EL (cell line): Measurements from ENCODE around the gene GNG7.
A peak's percentile ranks its signal among the peaks of the same experiment; 100 is the strongest.
"Not testable (repeated sequence)": the region's sequence is repeated elsewhere in the genome, so short reads cannot be mapped to it uniquely, and the experiment has no call there.

ENCODE experiments used
- DNase-seq: peaks from one replicate; pipeline ENCODE4 v3.0.0-alpha.2; 2016

The GNG7 gene

DNA sequence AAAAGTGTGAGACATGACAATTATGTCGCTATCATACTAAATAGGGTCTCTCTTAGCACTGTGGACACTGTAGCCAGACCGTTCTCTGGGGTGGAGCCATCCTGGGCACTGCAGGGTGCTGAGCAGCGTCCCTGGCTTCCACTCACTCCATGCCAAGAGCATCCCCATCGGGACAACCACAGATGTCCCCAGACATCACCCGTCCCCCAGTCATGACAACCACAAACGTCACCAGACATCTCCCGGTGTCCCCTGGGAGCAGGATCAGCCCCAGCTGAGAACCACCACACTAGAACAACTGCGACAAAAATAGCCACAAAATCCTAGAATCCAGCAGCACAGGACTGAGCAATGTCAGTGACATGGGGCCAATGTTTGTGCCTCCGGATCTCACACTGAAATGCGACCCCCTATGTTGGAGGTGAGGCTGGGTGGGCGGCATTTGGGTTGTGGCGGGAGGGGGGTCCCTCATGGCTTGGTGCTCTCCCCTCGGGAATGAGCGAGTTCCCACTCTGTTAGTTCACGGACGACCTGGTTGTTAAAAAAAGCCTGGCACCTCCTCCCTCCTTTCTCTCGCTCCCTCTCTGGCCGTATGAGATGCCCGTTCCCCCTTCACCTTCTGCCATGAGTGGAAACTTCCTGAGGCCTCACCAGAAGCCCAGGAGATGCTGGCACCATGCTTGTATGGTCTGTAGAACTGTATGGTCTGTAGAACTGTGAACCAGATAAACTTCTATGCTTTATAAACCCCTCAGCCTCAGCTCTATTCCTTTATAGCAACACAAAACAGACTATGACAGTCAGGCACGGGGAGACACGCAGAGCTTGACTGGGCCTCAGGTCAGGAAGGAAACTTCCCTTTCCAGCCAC, 132.7 kb downstream of the GNG7 start:
- DNase-seq = no peak

DNA sequence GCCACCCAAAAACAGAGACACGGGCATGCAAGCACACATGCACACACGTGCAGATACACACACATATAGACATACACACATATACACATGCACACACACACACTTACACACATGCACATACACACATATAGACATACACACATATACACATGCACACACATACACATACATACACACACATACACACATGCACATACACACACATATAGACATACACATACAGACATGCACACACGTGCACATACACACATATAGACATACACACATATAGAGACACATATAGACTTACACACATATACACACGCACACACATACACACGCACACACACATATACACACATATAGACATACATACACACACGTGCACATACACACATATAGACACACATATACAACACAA, 134.5 kb downstream of the GNG7 start:
- DNase-seq = no peak

GRCh38 chr19:2567580-2567979, 134.9 kb downstream of the GNG7 start:
- no peak for DNase-seq

DNA sequence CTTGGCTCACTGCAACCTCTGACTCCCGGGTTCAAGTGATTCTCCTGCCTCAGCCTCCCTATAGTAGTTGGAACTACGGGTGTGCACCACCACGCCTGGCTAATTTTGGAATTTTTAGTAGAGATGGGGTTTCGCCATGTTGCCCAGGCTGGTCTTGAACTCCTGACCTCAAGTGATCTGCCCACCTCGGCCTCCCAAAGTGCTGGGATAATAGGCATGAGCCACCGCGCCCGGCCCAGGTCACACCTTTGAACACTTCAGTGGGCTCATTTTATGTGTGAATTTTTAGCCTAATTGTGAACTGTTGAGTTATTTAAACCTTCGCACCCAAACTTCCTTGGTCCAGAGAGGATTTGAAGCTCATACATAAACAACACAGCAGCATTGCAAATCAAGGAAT, 138.9 kb downstream of the GNG7 start:
- not testable (repeated sequence) for DNase-seq

DNA sequence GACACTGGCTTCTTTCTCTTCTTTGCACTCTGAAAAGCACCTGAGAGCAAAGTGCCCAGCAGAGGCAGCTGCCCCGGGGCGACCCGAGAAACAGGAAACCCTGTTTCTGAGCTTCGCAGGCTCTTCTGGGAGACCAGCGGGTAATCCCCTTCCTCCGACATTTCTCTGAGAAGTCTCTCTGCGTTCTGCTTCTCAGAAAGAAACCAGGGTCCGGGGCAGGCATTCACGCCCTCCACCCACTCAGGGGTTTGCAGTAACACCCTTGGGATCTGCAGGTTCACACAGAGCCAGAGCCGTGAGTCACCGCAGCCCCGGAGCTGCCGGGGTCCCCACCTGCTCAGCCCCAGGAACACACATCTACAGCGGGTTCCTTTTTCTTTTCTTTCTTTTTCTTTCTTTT, 140.6 kb downstream of the GNG7 start:
- no peak for DNase-seq

- DNase-seq = no peak
Measured at GRCh38 chr19:2561221-2561620, 141.3 kb downstream of the GNG7 start.

DNA sequence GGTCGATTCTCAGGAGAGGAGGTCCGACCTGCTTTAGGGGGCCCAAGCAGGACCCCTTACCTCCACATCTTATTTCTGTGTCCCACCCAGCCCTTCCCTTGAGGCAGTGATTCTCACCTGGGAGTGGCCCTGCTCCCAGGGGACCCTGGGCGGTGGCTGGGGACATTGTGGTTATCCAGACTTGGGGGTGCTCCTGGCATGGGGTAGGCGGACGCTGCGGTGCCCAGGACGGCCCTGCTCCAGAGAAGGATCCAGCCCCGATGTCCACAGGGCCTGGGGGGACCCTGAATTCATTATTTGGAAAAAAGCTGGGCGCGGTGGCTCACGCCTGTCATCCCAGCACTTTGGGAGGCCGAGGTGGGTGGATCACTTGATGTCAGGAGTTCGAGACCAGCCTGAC, 142.1 kb downstream of the GNG7 start:
- DNase-seq = no peak

DNA sequence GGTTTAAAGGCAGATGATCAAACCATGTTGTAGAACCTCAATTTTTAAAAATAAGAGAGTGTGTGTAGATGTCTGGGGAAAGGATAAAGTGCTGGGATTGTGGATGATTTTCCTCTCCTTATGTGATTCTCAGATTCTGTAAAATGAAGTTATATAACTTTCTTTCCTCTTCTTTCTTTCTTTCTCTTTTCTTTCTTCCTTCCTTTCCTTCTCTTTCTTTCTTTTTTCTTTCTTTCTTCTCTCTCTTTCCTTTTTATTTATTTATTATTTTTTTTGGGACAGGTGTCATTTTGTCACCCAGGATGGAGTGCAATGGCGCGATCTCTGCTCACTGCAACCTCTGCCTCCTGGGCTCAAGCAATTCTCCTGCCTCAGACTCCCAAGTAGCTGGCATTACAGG, 144.0 kb downstream of the GNG7 start:
- no peak for DNase-seq

DNA sequence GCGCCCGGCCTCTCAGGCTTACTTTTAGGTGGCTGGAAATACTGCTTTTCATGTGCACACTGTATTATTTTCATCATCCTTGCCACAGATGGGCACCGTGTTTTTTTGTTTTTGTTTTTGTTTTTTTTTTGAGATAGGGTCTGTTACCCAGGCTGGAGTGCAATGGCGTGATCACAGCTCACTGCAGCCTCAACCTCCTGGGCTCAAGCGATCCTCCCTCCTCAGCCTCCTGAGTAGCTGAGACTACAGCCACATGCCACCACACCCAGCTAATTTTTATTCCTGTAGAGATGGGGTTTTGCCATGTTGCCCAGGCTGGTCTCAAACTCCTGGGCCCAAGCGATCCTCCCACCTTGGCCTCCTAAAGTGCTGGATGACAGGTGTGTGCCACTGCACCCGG, 144.4 kb downstream of the GNG7 start:
- not testable (repeated sequence) for DNase-seq

- no peak for DNase-seq
Measured at GRCh38 chr19:2557093-2557440, 145.4 kb downstream of the GNG7 start.

DNA sequence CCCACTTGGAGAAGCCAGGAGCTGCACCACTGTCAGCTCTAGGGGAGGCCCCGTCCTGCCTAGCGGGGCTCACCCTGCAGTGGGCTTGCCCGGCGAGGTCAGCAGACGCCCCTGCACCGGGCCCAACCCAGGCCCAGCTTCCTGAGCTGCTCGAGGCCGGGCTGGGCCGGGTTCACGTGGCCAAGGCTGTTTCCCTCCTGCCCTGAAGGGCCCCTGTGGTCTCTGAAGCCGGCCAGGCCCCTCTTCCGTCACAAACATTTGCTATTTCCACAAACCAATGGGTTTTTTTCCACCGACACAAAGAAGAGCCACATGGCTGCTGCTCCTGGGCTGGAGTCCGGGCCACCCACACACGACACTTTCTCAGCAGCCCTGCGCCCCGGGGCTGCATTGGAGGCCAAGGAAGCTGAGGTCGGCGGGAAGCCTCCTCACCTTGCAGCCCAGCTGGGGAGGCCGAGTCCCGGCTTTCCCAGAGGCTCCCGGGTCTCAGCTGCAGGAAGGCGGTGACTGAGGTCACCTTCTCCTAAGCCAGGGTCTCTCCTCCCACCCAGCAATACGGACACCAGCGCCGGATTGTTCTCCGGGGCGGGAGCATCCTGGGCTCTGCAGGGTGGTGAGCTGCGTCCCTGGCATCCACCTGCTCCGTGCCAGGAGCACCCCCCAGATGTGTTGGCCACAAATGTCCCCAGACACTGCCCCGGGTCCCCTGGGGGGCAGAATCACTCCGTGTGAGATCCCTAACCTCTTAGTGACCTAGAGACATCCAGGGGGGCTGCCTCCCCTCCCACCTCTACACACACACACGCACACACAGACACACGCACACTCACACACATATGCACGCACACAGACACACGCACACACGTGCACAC, 146.0 kb downstream of the GNG7 start:
- DNase-seq = no peak

DNA sequence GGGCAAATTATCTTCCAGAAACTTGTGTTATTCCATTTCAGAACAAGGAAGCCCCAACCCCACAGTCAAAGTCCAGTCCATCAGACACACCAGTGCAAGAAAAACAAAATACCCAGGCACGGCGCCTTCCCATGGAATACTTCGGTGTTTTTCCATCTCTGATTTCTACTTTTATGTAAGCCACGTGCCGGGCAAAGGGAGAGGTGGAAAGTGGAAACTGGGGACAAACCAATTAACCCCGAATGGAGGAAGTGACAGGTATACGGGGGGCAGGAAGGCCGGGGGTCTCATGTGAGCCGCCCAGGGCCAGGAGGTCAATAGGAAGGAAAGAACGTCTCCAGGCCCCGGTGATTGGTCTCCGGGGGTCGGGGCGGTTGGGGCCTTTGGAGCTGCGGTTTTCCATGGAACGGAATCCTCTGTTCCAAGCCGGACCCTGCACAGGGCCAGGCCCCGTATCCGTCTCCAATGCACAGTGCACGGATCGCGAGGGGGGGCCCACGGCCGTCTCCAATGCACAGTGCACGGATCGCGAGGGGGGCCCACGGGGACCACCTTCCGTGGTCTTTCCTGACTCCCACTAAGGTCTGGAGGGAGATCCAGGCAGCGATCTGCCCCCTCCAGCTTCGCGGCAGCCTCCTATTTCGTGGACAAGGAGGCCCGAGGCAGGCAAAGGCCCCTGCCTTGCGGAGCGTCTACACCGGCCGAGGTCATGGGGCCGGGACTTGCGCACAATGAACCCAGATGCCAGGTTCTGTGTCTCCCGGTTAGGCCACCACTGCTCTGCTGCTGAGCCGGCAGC, 146.9 kb downstream of the GNG7 start:
- no peak for DNase-seq

- DNase-seq = peak; percentile 70
Measured at GRCh38 chr19:2554856-2555255, 147.6 kb downstream of the GNG7 start.

GRCh38 chr19:2553510-2553909, 149.0 kb downstream of the GNG7 start:
- DNase-seq = no peak

- DNase-seq = peak; percentile 28
Measured at GRCh38 chr19:2552859-2553258, 149.6 kb downstream of the GNG7 start.

DNA sequence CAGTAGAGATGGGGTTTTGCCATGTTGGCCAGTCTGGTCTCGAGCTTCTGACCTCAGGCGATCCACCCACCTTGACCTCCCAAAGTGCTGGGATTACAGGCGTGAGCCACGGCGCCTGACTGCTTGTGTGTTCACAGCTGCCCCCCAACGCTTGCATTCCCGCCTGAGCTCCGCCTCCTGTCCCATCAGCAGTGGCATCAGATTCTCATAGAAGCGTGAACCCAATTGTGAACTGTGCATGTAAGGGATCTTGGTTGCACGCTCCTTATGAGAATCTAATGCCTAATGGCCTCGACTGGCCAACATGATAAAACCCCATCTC, 150.7 kb downstream of the GNG7 start:
- DNase-seq = no peak

DNA sequence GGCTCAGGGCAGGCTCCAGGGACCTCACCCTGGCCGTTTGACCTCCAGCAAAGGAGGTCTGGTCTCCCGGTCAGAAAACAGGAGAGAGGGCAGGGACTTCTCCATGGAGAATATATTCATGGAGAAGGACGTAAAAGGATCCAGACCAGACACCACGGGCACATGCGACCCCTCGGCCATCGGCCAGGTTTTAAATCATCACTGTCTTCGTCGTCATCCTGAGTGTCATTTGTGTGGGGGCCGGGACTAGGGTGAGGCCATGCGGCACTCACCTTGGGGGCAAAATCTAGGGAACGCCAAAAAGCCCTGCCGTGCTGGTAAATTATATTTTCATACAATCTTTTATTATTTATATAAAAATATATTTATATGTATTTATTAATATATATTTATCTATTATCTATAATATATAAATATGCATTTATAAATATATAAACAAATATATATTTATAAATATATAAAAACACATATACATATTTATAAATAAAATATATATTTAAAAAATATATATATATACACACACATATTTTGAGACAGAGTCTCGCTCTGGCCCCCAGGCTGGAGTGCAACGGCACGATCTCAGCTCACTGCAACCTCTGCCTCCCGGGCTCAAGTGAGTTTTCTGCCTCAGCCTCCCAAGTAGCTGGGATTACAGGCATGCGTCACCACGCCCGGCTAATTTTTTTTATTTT, 151.2 kb downstream of the GNG7 start:
- DNase-seq = no peak

DNA sequence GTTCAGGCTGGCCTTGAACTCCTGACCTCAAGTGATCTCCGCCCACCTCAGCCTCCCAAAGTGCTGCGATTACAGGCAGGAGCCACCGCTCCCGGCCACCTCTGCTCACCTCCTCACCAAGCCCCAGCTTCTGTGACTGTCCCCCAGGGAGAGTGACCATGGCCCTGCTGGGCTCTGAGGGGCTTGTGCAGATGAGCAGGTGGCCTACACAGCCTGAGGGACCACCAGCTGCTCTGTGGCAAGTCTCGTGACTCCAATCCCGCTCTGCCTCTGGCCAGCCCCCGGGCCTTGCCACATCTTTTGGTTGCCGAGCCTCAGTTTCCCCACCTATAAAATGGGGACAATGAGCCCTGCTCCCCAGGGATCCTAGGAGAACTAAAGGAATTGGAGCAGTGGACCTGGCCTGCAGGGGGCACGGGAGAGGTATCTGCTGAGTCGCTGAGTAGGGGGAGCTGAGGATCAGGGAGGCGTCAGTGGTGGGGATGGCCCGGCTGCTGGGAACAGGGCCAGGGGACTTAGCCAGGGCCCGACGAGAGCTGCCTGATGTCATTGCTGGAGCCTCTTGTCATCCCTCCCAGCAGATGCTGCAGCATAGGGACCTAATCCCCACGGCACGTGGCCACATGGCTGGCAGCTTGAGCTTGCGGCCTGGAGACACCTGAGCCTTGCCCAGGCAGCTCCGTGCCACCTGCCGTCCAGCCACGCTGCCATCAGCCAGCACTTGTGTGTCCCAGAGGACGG, 151.9 kb downstream of the GNG7 start:
- no peak for DNase-seq

DNA sequence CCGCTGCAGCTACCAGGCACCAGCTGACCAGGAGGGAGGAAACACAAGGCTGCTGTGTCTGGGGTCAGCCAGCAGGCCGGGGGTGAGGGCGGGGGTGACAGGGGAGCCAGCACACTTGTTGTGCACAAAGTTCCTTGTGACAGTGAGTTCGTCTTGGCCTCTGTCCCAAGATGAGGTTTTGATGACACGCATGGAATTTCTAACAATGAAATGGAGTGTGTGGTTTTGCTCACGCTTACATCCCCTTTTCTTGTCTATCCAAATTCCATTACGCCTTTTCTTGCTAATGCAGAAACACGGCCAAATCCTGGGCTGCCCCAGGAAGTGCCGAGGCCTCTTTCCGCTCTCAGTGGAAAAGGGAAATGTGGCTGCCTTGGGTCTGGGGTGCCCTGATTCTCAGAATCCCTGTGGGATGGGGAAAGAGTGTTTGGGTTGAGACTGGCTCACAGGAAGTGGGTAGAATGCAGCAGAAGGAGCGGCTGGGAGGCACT, 152.7 kb downstream of the GNG7 start:
- peak; percentile 88 for DNase-seq

DNA sequence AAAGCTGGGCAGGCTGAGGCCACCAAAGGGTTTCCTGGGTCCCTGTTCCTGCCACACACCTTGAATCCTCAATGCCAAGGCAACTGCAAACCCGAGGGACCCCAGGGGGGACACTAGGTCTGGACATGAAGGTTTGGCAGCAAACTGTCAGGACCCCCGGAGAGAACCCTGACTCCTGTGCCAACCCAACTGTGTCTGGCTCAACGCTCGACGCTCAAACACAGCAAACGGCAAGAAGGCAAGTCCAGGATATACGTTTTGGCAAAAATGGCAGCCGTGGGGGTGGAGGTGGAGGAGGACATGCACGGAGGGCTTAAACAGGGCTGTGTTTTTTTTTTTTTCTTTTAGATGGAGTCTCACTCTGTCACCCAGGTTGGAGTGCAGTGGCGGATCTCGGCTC, 153.5 kb downstream of the GNG7 start:
- DNase-seq = no peak

DNA sequence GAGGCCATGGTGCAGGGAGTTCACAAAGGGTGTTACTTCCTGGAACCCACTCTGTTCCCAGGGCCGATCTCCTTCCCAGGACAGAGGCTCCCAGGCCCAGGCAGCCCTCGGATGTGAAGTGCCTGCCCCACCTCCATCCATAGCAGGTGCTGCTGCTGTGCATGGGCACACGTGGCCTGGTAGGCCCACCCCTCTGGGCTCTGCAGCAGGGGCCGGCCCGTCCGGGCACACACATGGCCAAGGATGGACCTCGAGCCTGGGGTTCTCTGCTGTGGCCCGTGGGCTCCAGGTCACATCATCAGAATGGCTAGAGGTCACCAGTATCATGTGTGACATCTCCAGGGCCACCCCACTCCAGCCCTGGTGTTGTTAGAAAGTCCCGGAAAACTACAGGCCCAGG, 154.8 kb downstream of the GNG7 start:
- no peak for DNase-seq
